K562 (cell line): ENCODE measurements around the gene GPATCH4. TPM values are rescaled to one million over a fixed set of nuclear protein-coding genes. Genes with fewer than 3 reads are reported as not detected.

Experiments
- BRD9 ChIP-seq: fragments of 450-650 bp; IDR thresholded peaks from 2 replicates; pipeline ENCODE4 v1.6.1; 2018; ENCODE audit warnings: low read depth; ENCODE audit not compliant: partially characterized antibody
- CBX3 ChIP-seq, 2 experiments: IDR thresholded peaks; 1 replicate in 1 of 2; 2 replicates in 1 of 2; pipeline ENCODE4 v1.6.1; 2012; ENCODE audit warnings: inconsistent platforms in 2 of 2, low read length in 2 of 2, borderline replicate concordance in 1 of 2, control low read depth in 1 of 2
- CHAMP1 ChIP-seq: fragments of 450-650 bp; IDR thresholded peaks from 2 replicates; pipeline ENCODE4 v1.6.1; 2016; ENCODE audit warnings: mild to moderate bottlenecking
- HDAC3 ChIP-seq: fragments of 450-650 bp; IDR thresholded peaks from 2 replicates; pipeline ENCODE4 v1.6.1; 2018; ENCODE audit warnings: borderline replicate concordance, mild to moderate bottlenecking, moderate library complexity; ENCODE audit not compliant: partially characterized antibody
- HDAC6 ChIP-seq: IDR thresholded peaks from 2 replicates; pipeline ENCODE4 v1.6.1; 2012; ENCODE audit warnings: low read depth, mild to moderate bottlenecking, control low read depth, inconsistent platforms, low read length, moderate library complexity
- HEY1 ChIP-seq: fragments of 250-450 bp; sonication (Bioruptor Pico); IDR thresholded peaks from 2 replicates; pipeline ENCODE4 v1.5.0; 2020; ENCODE audit warnings: mild to moderate bottlenecking, moderate library complexity, borderline replicate concordance
- KDM4B ChIP-seq, 2 experiments: fragments of 450-650 bp in 1 of 2; sonication (generic) in 1 of 2; IDR thresholded peaks; 2 replicates each; pipeline ENCODE4 v1.6.1; 2016 to 2017; ENCODE audit warnings: borderline replicate concordance in 2 of 2, antibody characterized with exemption in 1 of 2, low read depth in 1 of 2, mild to moderate bottlenecking in 1 of 2
- NCOA1 ChIP-seq: fragments of 450-650 bp; IDR thresholded peaks from 2 replicates; pipeline ENCODE4 v1.6.1; 2016; ENCODE audit warnings: low read depth
- NRF1 ChIP-seq, 2 experiments: fragments of 450-650 bp; IDR thresholded peaks in 1 of 2; conservative IDR thresholded peaks in 1 of 2; 2 replicates each; pipeline ENCODE4 v1.6.1; 2014; ENCODE audit warnings: mild to moderate bottlenecking in 2 of 2
- PRPF4 ChIP-seq: fragments of 200-400 bp; formaldehyde crosslinking; IDR thresholded peaks from one replicate; pipeline ENCODE4 v1.6.1; 2017; ENCODE audit warnings: low read length, low read depth, mild to moderate bottlenecking; ENCODE audit not compliant: insufficient read depth, poor library complexity, severe bottlenecking
- PTRF ChIP-seq: fragments of 450-650 bp; IDR thresholded peaks from 2 replicates; pipeline ENCODE4 v1.6.1; 2016; ENCODE audit warnings: mild to moderate bottlenecking, missing genetic modification characterization, missing compliant biosample characterization
- RAD51 ChIP-seq: fragments of 450-650 bp; IDR thresholded peaks from 2 replicates; pipeline ENCODE4 v1.7.1; 2016; ENCODE audit warnings: low read depth, mild to moderate bottlenecking, borderline replicate concordance
- RBM34 ChIP-seq: fragments of 200-400 bp; formaldehyde crosslinking; IDR thresholded peaks from 2 replicates; pipeline ENCODE4 v1.6.1; 2018; ENCODE audit warnings: low read length, borderline replicate concordance; ENCODE audit not compliant: insufficient read depth
- SMAD1 ChIP-seq: fragments of 150-350 bp; IDR thresholded peaks from 2 replicates; pipeline ENCODE4 v1.6.1; 2014; ENCODE audit warnings: low read length, low read depth; ENCODE audit not compliant: partially characterized antibody
- SMARCE1 ChIP-seq: fragments of 450-650 bp; IDR thresholded peaks from 2 replicates; pipeline ENCODE4 v1.7.1; 2016; ENCODE audit warnings: mild to moderate bottlenecking
- SMC3 ChIP-seq: conservative IDR thresholded peaks from 2 replicates; pipeline ENCODE4 v1.6.1; 2011; ENCODE audit warnings: low read depth, low read length, improper control_type of control experiment; ENCODE audit not compliant: insufficient read depth
- SOX6 ChIP-seq: fragments of 450-650 bp; IDR thresholded peaks from 2 replicates; pipeline ENCODE4 v1.6.1; 2014; ENCODE audit warnings: mild to moderate bottlenecking
- SRSF7 ChIP-seq: fragments of 200-400 bp; formaldehyde crosslinking; optimal IDR thresholded peaks from 2 replicates; pipeline ENCODE3; 2017; ENCODE audit warnings: mild to moderate bottlenecking, low read depth, low read length
- TCF7L2 ChIP-seq: fragments of 150-350 bp; IDR thresholded peaks from 2 replicates; pipeline ENCODE4 v1.6.1; 2016; ENCODE audit warnings: low read depth, mild to moderate bottlenecking, low read length, moderate library complexity
- WHSC1 ChIP-seq: IDR thresholded peaks from one replicate; pipeline ENCODE4 v1.6.1; 2012; ENCODE audit warnings: low read length, control low read depth, inconsistent platforms
- ZFP1 ChIP-seq: fragments of 450-650 bp; formaldehyde crosslinking; IDR thresholded peaks from 2 replicates; pipeline ENCODE4 v1.4.0; 2020; ENCODE audit warnings: mild to moderate bottlenecking, mixed read lengths
- ZNF174 ChIP-seq: fragments of 250-450 bp; sonication (Bioruptor Pico); IDR thresholded peaks from 2 replicates; pipeline ENCODE4 v1.4.0; 2020; ENCODE audit warnings: mild to moderate bottlenecking
- ZNF445 ChIP-seq: fragments of 250-450 bp; sonication (Bioruptor Pico); IDR thresholded peaks from 2 replicates; pipeline ENCODE4 v1.4.0; 2020; ENCODE audit warnings: low read depth, mild to moderate bottlenecking, moderate library complexity
- ZNF57 ChIP-seq: fragments of 450-650 bp; formaldehyde crosslinking; IDR thresholded peaks from 2 replicates; pipeline ENCODE4 v1.4.0; 2020; ENCODE audit warnings: mild to moderate bottlenecking, moderate library complexity
- ZNF785 ChIP-seq: fragments of 250-450 bp; sonication (Bioruptor Pico); IDR thresholded peaks from 2 replicates; pipeline ENCODE4 v1.4.0; 2020; ENCODE audit warnings: mild to moderate bottlenecking
- ZNF830 ChIP-seq: fragments of 250-450 bp; sonication (Bioruptor Pico); IDR thresholded peaks from 2 replicates; pipeline ENCODE4 v1.5.0; 2021; ENCODE audit warnings: mild to moderate bottlenecking
- polyA plus RNA-seq, 8 experiments: library from polyadenylated mRNA; depleted of rRNA in 4 of 8; stranded (reverse) in 5 of 8; unstranded in 3 of 8; fragments of >200 nt; fragmentation: Nextera tagmentation in 2 of 8; fragmentation: Illumina TruSeq in 1 of 8; extraction: Ambion mirVana in 2 of 8; extraction: Trizol in 1 of 8; gene quantifications; 2 replicates each; pipeline versions ENCODE4 v1.2.1 to v1.2.3, GENCODE V29; 2011 to 2014; ENCODE audit warnings: inconsistent platforms in 1 of 8, missing spikeins in 1 of 8
- total RNA-seq, 7 experiments: library from RNA; depleted of rRNA in 6 of 7; stranded (reverse); fragments of >200 nt in 6 of 7; fragmentation: Illumina TruSeq in 2 of 7; extraction: Trizol in 2 of 7; gene quantifications; 2 replicates each; pipeline versions ENCODE4 v1.2.1 to v1.2.3, GENCODE V29; 2011 to 2021; ENCODE audit warnings: low replicate concordance in 1 of 7
- TF ChIP-seq, protein P1 (sequence below): sonication (generic); formaldehyde crosslinking; IDR thresholded peaks from 2 replicates; pipeline ENCODE4 v1.8.1; 2023; ENCODE audit warnings: mild to moderate bottlenecking, missing genetic modification reagents

GPATCH4 gene
- total and polyA plus RNA-seq, 9 of the 15 experiments (the other 6 are each of a cell fraction or from before 2014, with no cell fraction given): 43.7 to 105 (median 76.5) TPM

DNA sequence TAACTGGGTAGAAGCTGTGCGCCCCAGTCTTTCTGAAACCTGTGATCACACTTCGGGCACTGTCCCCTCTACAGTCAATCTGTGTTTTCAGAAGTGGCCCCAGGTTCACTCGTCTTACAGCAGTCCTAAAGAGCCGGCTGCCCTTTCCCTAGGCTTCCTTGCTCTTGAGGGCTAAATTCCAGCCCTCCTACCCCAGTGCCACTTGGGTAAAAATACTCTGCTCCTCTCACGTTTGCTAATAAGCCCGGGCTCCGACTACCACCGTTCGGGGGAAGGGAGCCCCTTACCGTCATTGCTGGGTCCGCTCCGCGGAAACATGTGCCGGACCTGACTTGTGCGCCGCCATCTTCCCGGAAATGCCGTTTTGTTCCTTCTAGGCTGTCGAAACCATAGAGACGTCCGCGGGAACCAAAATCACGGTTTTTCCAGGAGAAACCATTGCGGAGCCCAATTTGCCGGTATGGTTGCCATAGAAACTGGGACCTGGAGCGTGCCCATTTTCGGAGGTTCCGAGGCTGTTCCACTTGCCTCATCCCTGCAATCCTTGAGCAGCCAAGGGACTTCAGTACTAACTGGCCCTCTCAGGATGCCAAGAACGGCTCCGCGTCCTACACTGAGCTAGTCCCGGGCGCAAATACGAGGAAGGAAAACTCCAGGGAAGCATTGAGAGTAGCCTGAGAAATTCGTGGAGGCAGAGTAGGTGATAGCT lies at the start of gene GPATCH4 (continued):
- TF ChIP-seq ZNF830 (CRISPR knock-in tag) (no peak), KDM4B (IDR thresholded peaks at IDR 0.05; ENCODE audit: borderline replicate concordance in 2 of 2, low read depth in 1 of 2) (no peak), ZNF174 (CRISPR knock-in tag) (no peak), RBM34 (no peak), ZNF785 (CRISPR knock-in tag) (no peak), ZNF445 (CRISPR knock-in tag) (no peak), PRPF4 (no peak), ZNF57 (CRISPR knock-in tag) (no peak), RAD51 (no peak), CBX3 (IDR thresholded peaks at IDR 0.05; ENCODE audit: borderline replicate concordance in 1 of 2, low read length in 2 of 2) (0 out of 3 replicates have a peak, but pooled peaks of 1 of the 2 experiments have one; percentile 20), SMAD1 (no peak), HDAC3 (peak; percentile 52), ZFP1 (CRISPR knock-in tag) (no peak), TCF7L2 (no peak), WHSC1 (no peak), SMARCE1 (no peak), HEY1 (CRISPR knock-in tag) (no peak), SOX6 (no peak), SMC3 (no peak), NCOA1 (no peak), NRF1 (conservative IDR thresholded peaks at IDR 0.05 in 1 of 2, IDR thresholded peaks at IDR 0.05 in 1 of 2) (no peak), SRSF7 (no peak), CHAMP1 (no peak), BRD9 (no peak), PTRF (tag) (no peak), HDAC6 (no peak)
- TF ChIP-seq, protein P1, sequence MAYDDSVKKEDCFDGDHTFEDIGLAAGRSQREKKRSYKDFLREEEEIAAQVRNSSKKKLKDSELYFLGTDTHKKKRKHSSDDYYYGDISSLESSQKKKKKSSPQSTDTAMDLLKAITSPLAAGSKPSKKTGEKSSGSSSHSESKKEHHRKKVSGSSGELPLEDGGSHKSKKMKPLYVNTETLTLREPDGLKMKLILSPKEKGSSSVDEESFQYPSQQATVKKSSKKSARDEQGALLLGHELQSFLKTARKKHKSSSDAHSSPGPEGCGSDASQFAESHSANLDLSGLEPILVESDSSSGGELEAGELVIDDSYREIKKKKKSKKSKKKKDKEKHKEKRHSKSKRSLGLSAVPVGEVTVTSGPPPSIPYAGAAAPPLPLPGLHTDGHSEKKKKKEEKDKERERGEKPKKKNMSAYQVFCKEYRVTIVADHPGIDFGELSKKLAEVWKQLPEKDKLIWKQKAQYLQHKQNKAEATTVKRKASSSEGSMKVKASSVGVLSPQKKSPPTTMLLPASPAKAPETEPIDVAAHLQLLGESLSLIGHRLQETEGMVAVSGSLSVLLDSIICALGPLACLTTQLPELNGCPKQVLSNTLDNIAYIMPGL (CRISPR knock-in tag): no peak
